OCI-LY3 (cell line): ENCODE results near the gene KLK2.

Experiments used
- H2AFZ ChIP-seq: fragments of 200-600, 300-600 bp; shearing (Covaris generic); 2 replicates; pipeline ENCODE4 v1.6.0; 2014; ENCODE audit warnings: antibody characterized with exemption, low read depth, low read length
- H3K27ac ChIP-seq: fragments of 200-600, 300-600 bp; sonication (generic); 2 replicates; pipeline ENCODE4 v1.5.1; 2014; ENCODE audit warnings: mild to moderate bottlenecking, low read length, moderate library complexity, mixed read lengths
- H3K27me3 ChIP-seq: fragments of 200-600, 300-600 bp; sonication (generic); 2 replicates; pipeline ENCODE4 v1.6.1; 2014; ENCODE audit warnings: low read depth, low read length, mixed read lengths
- H3K36me3 ChIP-seq: fragments of 200-600, 300-600 bp; sonication (generic); replicated peaks from 2 replicates; pipeline ENCODE3; 2014; ENCODE audit warnings: low read depth, low read length, mixed read lengths
- H3K4me1 ChIP-seq: fragments of 300-600, 200-600 bp; sonication (generic); 2 replicates; pipeline ENCODE4 v1.6.1; 2014; ENCODE audit warnings: low read length, mixed read lengths
- H3K4me2 ChIP-seq: fragments of 200-600, 300-600 bp; sonication (generic); 2 replicates; pipeline ENCODE4 v1.6.1; 2014; ENCODE audit warnings: low read length, mixed read lengths
- H3K4me3 ChIP-seq: fragments of 300-600, 200-600 bp; sonication (generic); 2 replicates; pipeline ENCODE4 v1.5.1; 2014; ENCODE audit warnings: antibody characterized with exemption, mild to moderate bottlenecking, low read length, moderate library complexity
- H3K79me2 ChIP-seq: fragments of 300-600, 200-600 bp; shearing (Covaris generic); 2 replicates; pipeline ENCODE4 v1.6.1; 2014; ENCODE audit warnings: mild to moderate bottlenecking, low read length, mixed read lengths
- H3K9ac ChIP-seq: fragments of 300-600, 200-600 bp; shearing (Covaris generic); 2 replicates; pipeline ENCODE4 v1.6.0; 2014; ENCODE audit warnings: mild to moderate bottlenecking, low read length, moderate library complexity
- H3K9me3 ChIP-seq: fragments of 200-600, 300-600 bp; shearing (Covaris generic); 2 replicates; pipeline ENCODE4 v1.6.1; 2014; ENCODE audit warnings: low read length, mixed read lengths; ENCODE audit not compliant: insufficient read depth
- H4K20me1 ChIP-seq: fragments of 200-600, 300-600 bp; sonication (generic); 2 replicates; pipeline ENCODE4 v1.6.1; 2016; ENCODE audit warnings: low read length, mixed read lengths; ENCODE audit not compliant: insufficient read depth
- EZH2phosphoT487 ChIP-seq: fragments of 200-600 bp; shearing (Covaris generic); IDR thresholded peaks from 2 replicates; pipeline ENCODE4 v1.6.1; 2018; ENCODE audit warnings: antibody characterized with exemption, mixed run types, low read depth
- TF ChIP-seq, protein P1 (sequence below): fragments of 200-600, 300-600 bp; sonication (generic); IDR thresholded peaks from 2 replicates; pipeline ENCODE4 v1.5.1; 2014; ENCODE audit warnings: antibody characterized with exemption, low read length, low read depth

KLK2 gene

DNA sequence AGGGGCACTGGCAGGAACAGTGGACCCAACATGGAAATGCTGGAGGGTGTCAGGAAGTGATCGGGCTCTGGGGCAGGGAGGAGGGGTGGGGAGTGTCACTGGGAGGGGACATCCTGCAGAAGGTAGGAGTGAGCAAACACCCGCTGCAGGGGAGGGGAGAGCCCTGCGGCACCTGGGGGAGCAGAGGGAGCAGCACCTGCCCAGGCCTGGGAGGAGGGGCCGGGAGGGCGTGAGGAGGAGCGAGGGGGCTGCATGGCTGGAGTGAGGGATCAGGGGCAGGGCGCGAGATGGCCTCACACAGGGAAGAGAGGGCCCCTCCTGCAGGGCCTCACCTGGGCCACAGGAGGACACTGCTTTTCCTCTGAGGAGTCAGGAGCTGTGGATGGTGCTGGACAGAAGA, 4.1 kb downstream of the KLK2 start:
- H3K4me1 ChIP-seq, result peaks cover 15% of the 10 kb centered on the region
- no peak overlapping the region for H3K27ac ChIP-seq
- no peak overlapping the region for H2AFZ ChIP-seq

DNA sequence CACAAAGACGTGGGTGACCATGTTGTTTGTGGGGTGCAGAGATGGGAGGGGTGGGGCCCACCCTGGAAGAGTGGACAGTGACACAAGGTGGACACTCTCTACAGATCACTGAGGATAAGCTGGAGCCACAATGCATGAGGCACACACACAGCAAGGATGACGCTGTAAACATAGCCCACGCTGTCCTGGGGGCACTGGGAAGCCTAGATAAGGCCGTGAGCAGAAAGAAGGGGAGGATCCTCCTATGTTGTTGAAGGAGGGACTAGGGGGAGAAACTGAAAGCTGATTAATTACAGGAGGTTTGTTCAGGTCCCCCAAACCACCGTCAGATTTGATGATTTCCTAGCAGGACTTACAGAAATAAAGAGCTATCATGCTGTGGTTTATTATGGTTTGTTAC, 5.6 kb downstream of the KLK2 start:
- Histone ChIP-seq H3K4me2 (no peak overlapping the region), H3K9ac (no peak overlapping the region), H3K4me3 (no peak overlapping the region), H3K9me3 (no peaks in the 10 kb centered on the region), H4K20me1 (no peaks in the 10 kb centered on the region), H3K4me1 (peaks cover 15% of the 10 kb centered on the region), H3K27me3 (peaks cover 52% of the 10 kb centered on the region), H3K27ac (no peak overlapping the region), H3K79me2 (no peaks in the 10 kb centered on the region), H3K36me3 (no peaks in the 10 kb centered on the region), H2AFZ (no peak overlapping the region)
- no peak for TF ChIP-seq EZH2phosphoT487
- TF ChIP-seq, protein P1, sequence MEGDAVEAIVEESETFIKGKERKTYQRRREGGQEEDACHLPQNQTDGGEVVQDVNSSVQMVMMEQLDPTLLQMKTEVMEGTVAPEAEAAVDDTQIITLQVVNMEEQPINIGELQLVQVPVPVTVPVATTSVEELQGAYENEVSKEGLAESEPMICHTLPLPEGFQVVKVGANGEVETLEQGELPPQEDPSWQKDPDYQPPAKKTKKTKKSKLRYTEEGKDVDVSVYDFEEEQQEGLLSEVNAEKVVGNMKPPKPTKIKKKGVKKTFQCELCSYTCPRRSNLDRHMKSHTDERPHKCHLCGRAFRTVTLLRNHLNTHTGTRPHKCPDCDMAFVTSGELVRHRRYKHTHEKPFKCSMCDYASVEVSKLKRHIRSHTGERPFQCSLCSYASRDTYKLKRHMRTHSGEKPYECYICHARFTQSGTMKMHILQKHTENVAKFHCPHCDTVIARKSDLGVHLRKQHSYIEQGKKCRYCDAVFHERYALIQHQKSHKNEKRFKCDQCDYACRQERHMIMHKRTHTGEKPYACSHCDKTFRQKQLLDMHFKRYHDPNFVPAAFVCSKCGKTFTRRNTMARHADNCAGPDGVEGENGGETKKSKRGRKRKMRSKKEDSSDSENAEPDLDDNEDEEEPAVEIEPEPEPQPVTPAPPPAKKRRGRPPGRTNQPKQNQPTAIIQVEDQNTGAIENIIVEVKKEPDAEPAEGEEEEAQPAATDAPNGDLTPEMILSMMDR, result no peak

More for the DNA sequence above, 4.1 kb downstream of the KLK2 start:
- Histone ChIP-seq H3K79me2 (no peaks in the 10 kb centered on the region), H3K9me3 (no peaks in the 10 kb centered on the region), H4K20me1 (no peaks in the 10 kb centered on the region), H3K27me3 (peaks cover 53% of the 10 kb centered on the region), H3K36me3 (no peaks in the 10 kb centered on the region), H3K9ac (no peak overlapping the region), H3K4me3 (no peak overlapping the region), H3K4me2 (no peak overlapping the region)
- TF ChIP-seq EZH2phosphoT487, result no peak
- TF ChIP-seq, protein P1, result no peak

DNA sequence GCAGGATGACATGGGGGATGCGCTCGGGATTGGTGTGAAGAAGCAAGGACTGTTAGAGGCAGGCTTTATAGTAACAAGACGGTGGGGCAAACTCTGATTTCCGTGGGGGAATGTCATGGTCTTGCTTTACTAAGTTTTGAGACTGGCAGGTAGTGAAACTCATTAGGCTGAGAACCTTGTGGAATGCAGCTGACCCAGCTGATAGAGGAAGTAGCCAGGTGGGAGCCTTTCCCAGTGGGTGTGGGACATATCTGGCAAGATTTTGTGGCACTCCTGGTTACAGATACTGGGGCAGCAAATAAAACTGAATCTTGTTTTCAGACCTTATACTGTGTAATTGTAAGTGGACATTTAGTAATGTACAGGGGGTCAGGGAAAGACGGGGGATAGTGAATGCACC, 7.0 kb downstream of the KLK2 start:
- Histone ChIP-seq H3K4me1 (peaks cover 15% of the 10 kb centered on the region), H2AFZ (no peak overlapping the region), H3K9ac (no peak overlapping the region), H3K79me2 (no peaks in the 10 kb centered on the region), H3K9me3 (no peaks in the 10 kb centered on the region), H3K27ac (no peak overlapping the region), H3K36me3 (no peaks in the 10 kb centered on the region), H3K4me3 (no peak overlapping the region), H3K27me3 (peaks cover 53% of the 10 kb centered on the region), H4K20me1 (no peaks in the 10 kb centered on the region), H3K4me2 (no peak overlapping the region)
- TF ChIP-seq, protein P1, result no peak
- no peak for TF ChIP-seq EZH2phosphoT487

DNA sequence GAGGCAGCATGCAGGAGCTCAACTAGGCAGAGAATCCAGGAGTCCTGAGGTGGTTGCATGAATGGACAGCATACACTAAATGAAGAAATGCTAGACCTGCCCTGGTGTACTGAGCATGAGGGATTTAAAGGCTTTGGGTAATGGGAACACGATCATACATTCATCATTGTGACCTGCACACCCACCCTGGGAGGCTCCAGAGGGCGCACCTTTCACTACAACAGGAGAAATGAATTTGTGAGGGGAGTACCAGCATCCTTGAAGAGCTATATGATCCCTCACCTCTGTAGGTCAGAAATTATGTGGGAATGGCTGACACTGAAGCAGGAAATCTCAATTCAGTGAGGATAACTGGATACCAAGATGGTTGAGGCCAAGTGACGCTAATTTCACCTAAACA, 8.9 kb downstream of the KLK2 start:
- Histone ChIP-seq H3K27me3 (peaks cover 63% of the 10 kb centered on the region), H4K20me1 (no peaks in the 10 kb centered on the region)

More for the DNA sequence above, 8.9 kb downstream of the KLK2 start:
- Histone ChIP-seq H3K4me3 (no peak overlapping the region), H3K27ac (no peak overlapping the region), H3K9ac (no peak overlapping the region), H3K4me1 (no peaks in the 10 kb centered on the region), H3K4me2 (no peak overlapping the region), H3K36me3 (no peaks in the 10 kb centered on the region), H2AFZ (no peak overlapping the region), H3K9me3 (no peaks in the 10 kb centered on the region), H3K79me2 (no peaks in the 10 kb centered on the region)
- TF ChIP-seq EZH2phosphoT487, result no peak
- TF ChIP-seq, protein P1, result peak; percentile 49
